H1 (cell line): Measurements from ENCODE around the gene STAMBPL1. TPM values are rescaled to one million over a fixed set of nuclear protein-coding genes. Genes with fewer than 3 reads are reported as not detected.

ENCODE experiments used
- FOSL1 ChIP-seq: IDR thresholded peaks from 2 replicates; pipeline ENCODE4 v1.6.1; 2011; ENCODE audit warnings: mild to moderate bottlenecking, low read depth, low read length, moderate library complexity; ENCODE audit not compliant: insufficient read depth
- GABPA ChIP-seq: IDR thresholded peaks from 2 replicates; pipeline ENCODE4 v1.6.1; 2011; ENCODE audit warnings: mild to moderate bottlenecking, low read length, moderate library complexity, borderline replicate concordance; ENCODE audit not compliant: insufficient read depth
- KDM5A ChIP-seq: fragments of 200-600 bp; IDR thresholded peaks from 2 replicates; pipeline ENCODE4 v1.7.1; 2012; ENCODE audit warnings: mild to moderate bottlenecking, low read length, inconsistent platforms, mixed read lengths
- POLR2A ChIP-seq, 2 experiments: IDR thresholded peaks; 1 replicate in 1 of 2; 2 replicates in 1 of 2; pipeline ENCODE4 v1.6.1; 2011; ENCODE audit warnings: low read depth in 2 of 2, low read length in 2 of 2, mild to moderate bottlenecking in 2 of 2; ENCODE audit errors: control extremely low read depth in 1 of 2
- SP1 ChIP-seq: IDR thresholded peaks from 2 replicates; pipeline ENCODE4 v1.6.1; 2011; ENCODE audit warnings: low read depth, low read length
- polyA plus RNA-seq, 7 experiments: library from polyadenylated mRNA; depleted of rRNA in 3 of 7; stranded (reverse) in 5 of 7; unstranded in 2 of 7; fragments of >200 nt in 5 of 7; fragments of 200-250 nt in 2 of 7; gene quantifications; 1 replicate in 5 of 7; 2 replicates in 1 of 7; 4 replicates in 1 of 7; pipeline versions ENCODE4 v1.2.1 to v1.2.3, GENCODE V29; 2011 to 2013; ENCODE audit warnings: missing spikeins in 2 of 7, mixed read lengths in 2 of 7
- total RNA-seq: library from RNA; stranded (reverse); fragmentation: NEBNext Ultra II Directional; extraction: Animal tissue kit (Norgen Biotek cat#: 25700); gene quantifications from 2 replicates; pipeline ENCODE4 v1.2.1, GENCODE V29; 2021
- TF ChIP-seq, protein P1 (sequence below): IDR thresholded peaks from 2 replicates; pipeline ENCODE4 v1.6.1; 2012; ENCODE audit warnings: low read length, inconsistent platforms
- TF ChIP-seq, protein P2 (sequence below): IDR thresholded peaks from 2 replicates; pipeline ENCODE4 v1.6.1; 2011; ENCODE audit warnings: low read length, improper control_type of control experiment

The STAMBPL1 gene
- total and polyA plus RNA-seq, 2 of the 8 experiments (the other 6 are each of a cell fraction or from before 2014, with no cell fraction given) = 5.5 TPM

DNA sequence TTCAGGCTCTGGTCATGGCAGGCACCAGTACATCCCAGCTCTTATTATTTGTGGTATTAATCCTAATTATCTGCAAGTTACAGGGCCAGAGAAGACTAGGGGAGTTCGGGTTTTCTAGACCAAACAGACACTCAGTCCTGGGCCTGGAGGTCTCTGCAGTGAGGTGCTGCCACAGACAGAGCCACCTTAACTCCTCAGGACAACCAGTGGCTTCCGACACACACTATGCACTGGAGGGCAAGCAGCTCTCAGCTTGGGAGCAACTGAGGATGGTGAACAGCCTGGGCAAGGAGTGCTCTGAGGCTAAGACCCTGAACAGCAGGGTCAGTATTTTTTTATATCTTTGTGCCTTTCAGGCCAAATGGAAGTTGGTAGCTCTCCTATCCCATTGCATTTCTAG is 53.5 kb downstream of the STAMBPL1 start (continued):
- TF ChIP-seq, protein P1, sequence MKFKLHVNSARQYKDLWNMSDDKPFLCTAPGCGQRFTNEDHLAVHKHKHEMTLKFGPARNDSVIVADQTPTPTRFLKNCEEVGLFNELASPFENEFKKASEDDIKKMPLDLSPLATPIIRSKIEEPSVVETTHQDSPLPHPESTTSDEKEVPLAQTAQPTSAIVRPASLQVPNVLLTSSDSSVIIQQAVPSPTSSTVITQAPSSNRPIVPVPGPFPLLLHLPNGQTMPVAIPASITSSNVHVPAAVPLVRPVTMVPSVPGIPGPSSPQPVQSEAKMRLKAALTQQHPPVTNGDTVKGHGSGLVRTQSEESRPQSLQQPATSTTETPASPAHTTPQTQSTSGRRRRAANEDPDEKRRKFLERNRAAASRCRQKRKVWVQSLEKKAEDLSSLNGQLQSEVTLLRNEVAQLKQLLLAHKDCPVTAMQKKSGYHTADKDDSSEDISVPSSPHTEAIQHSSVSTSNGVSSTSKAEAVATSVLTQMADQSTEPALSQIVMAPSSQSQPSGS = no peak
- TF ChIP-seq FOSL1 (no peak), POLR2A (IDR thresholded peaks at IDR 0.05; ENCODE audit: control extremely low read depth in 1 of 2, low read depth in 2 of 2, low read length in 2 of 2) (no peak), KDM5A (no peak), GABPA (no peak), SP1 (no peak)
- TF ChIP-seq, protein P2, sequence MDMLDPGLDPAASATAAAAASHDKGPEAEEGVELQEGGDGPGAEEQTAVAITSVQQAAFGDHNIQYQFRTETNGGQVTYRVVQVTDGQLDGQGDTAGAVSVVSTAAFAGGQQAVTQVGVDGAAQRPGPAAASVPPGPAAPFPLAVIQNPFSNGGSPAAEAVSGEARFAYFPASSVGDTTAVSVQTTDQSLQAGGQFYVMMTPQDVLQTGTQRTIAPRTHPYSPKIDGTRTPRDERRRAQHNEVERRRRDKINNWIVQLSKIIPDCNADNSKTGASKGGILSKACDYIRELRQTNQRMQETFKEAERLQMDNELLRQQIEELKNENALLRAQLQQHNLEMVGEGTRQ = no peak
- TF ChIP-seq, all 59 proteins: peak for 0
